ENCODE data around the gene ZNF687.

GRCh38 chr1:151251656-151252470 is 30.2 kb upstream of the ZNF687 start:
- TF ChIP-seq RAD21 (IDR thresholded peaks at IDR 0.05; ENCODE audit: low read length) (peak; percentile 75), MAZ (IDR thresholded peaks at IDR 0.05; ENCODE audit: borderline replicate concordance, low read depth, low read length) (no peak), CTCF (conservative IDR thresholded peaks at IDR 0.05; ENCODE audit: low read depth, low read length) (peak; percentile 89), SMC3 (IDR thresholded peaks at IDR 0.05; ENCODE audit: low read depth, low read length) (peak; percentile 64), RCOR1 (IDR thresholded peaks at IDR 0.05; ENCODE audit: insufficient replicate concordance, low read length) (no peak), CEBPB (IDR thresholded peaks at IDR 0.05; ENCODE audit: low read depth, low read length) (no peak), POLR2A (IDR thresholded peaks at IDR 0.05; ENCODE audit: low read depth, low read length) (no peak), MAFK (IDR thresholded peaks at IDR 0.05; ENCODE audit: low read depth, low read length) (no peak), FOS (IDR thresholded peaks at IDR 0.05; ENCODE audit: low read depth, low read length) (no peak), MXI1 (IDR thresholded peaks at IDR 0.05; ENCODE audit: borderline replicate concordance, low read depth, low read length) (no peak), CHD1 (IDR thresholded peaks at IDR 0.05; ENCODE audit: low read depth, low read length) (no peak)
- TF ChIP-seq, protein P1, sequence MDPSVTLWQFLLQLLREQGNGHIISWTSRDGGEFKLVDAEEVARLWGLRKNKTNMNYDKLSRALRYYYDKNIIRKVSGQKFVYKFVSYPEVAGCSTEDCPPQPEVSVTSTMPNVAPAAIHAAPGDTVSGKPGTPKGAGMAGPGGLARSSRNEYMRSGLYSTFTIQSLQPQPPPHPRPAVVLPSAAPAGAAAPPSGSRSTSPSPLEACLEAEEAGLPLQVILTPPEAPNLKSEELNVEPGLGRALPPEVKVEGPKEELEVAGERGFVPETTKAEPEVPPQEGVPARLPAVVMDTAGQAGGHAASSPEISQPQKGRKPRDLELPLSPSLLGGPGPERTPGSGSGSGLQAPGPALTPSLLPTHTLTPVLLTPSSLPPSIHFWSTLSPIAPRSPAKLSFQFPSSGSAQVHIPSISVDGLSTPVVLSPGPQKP (IDR thresholded peaks at IDR 0.05; ENCODE audit: borderline replicate concordance, low read depth, low read length): no peak

Measured in IMR-90 (cell line).